Choroid plexus epithelial cell (primary cell): ENCODE results near the gene IGIP.

ENCODE experiments used
- DNase-seq: peaks from one replicate; pipeline ENCODE4 v3.0.0-alpha.2; 2010; ENCODE audit warnings: low read depth
- H3K4me3 ChIP-seq: 2 replicates; pipeline ENCODE4 v1.5.1; 2011; ENCODE audit warnings: low read depth, mild to moderate bottlenecking, control low read depth, low read length, moderate library complexity
- TF ChIP-seq, protein P1 (sequence below): conservative IDR thresholded peaks from 2 replicates; pipeline ENCODE4 v1.5.1; 2011; ENCODE audit warnings: low read depth, mild to moderate bottlenecking, control low read depth, inconsistent platforms, low read length, moderate library complexity

Gene IGIP

DNA sequence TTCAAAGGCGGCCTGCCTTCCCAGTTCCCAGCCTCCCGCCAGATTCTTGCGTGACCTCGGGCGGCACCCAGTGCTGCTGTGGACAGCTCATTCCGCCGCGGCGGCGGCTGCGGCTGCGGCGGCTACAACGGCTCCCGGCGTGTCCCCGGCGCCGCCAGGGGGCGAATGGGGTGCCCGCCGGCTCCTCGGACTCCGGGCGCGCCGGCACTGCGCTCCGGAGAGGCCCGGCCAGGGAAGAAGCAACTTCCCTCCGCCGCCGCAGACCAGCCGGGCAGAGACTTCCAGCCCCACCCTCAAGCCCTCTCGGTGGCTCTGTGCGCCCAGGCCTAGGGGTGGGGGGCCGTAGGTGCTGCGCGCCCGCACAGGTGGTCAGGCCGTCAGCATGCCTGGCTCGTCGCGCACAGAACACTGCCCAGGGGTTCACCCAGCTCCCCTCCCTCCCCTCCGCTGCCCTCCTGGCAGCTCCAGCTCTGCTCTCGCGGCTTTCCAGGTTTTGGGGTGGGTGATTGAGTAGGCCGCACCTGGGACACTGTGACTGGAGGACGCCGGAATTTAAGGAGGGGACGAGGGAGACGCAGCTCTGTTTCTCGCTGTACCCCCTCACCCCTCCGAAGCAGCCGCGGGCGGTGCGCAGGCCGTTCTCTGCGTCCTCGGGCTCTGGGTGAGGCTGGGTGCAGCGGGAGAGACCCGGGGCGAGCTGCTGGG lies 20.2 kb downstream of the IGIP start:
- TF ChIP-seq, protein P1, sequence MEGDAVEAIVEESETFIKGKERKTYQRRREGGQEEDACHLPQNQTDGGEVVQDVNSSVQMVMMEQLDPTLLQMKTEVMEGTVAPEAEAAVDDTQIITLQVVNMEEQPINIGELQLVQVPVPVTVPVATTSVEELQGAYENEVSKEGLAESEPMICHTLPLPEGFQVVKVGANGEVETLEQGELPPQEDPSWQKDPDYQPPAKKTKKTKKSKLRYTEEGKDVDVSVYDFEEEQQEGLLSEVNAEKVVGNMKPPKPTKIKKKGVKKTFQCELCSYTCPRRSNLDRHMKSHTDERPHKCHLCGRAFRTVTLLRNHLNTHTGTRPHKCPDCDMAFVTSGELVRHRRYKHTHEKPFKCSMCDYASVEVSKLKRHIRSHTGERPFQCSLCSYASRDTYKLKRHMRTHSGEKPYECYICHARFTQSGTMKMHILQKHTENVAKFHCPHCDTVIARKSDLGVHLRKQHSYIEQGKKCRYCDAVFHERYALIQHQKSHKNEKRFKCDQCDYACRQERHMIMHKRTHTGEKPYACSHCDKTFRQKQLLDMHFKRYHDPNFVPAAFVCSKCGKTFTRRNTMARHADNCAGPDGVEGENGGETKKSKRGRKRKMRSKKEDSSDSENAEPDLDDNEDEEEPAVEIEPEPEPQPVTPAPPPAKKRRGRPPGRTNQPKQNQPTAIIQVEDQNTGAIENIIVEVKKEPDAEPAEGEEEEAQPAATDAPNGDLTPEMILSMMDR: peak; percentile 32
- H3K4me3 ChIP-seq: peak overlapping the region; percentile 49
- DNase-seq: peak; percentile 63

GRCh38 chr5:140146523-140146842 lies 20.7 kb downstream of the IGIP start:
- no peak for DNase-seq
- no peak overlapping the region for H3K4me3 ChIP-seq
- TF ChIP-seq, protein P1: no peak

GRCh38 chr5:140147460-140147859 lies 21.7 kb downstream of the IGIP start:
- DNase-seq: no peak

GRCh38 chr5:140148508-140148907 lies 22.8 kb downstream of the IGIP start:
- no peak overlapping the region for H3K4me3 ChIP-seq
- TF ChIP-seq, protein P1: peak; percentile 7
- peak; percentile 13 for DNase-seq

More at GRCh38 chr5:140147460-140147859, 21.7 kb downstream of the IGIP start:
- H3K4me3 ChIP-seq: no peak overlapping the region
- TF ChIP-seq, protein P1: no peak

DNA sequence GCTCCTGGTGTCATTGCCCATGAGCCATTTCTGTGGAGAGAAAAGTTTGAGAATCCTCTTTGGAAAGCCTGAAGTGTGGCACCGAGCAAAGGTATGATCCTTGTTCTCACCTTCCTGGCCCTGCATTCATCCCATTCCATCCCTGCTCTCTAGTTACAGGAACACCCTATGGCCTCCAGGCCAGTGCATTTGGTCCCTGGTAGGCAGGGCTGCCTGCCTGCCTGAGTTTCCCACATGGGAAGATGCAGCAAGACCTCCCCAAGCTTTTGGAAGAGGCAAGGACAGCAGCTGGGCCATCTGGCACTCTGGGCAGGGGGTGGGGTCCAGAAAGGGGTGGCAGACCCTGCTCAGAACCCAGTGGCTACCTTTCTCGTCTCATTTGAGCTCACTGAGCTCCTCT lies 24.5 kb downstream of the IGIP start:
- DNase-seq: no peak
- no peak overlapping the region for H3K4me3 ChIP-seq
- TF ChIP-seq, protein P1: no peak

- no peak for DNase-seq
- H3K4me3 ChIP-seq: no peak overlapping the region
- TF ChIP-seq, protein P1: no peak
Measured at GRCh38 chr5:140151144-140152021, 25.6 kb downstream of the IGIP start.
